Measurements from ENCODE around the gene CCDC138.

The CCDC138 gene

DNA sequence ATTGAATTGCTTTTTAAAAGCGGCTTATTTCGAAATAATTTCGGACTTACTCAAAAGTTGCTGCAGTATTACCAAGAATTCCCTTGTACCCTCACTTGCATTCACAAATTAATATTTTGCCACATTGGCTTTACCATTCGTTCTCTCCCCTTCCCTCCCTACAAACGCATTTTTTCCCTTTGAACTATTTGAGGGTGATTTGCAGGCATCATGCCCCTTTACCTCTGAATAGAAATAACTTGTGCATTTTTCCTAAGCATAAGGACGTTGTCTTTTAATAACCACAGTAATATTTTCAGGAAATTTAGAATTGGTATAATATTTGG is 608 bp downstream of the CCDC138 start:
- peak overlapping the region; percentile 68 for H3K4me3 ChIP-seq (ENCODE audit: control insufficient read depth, low read depth, low read length)
- TF ChIP-seq, protein P1, sequence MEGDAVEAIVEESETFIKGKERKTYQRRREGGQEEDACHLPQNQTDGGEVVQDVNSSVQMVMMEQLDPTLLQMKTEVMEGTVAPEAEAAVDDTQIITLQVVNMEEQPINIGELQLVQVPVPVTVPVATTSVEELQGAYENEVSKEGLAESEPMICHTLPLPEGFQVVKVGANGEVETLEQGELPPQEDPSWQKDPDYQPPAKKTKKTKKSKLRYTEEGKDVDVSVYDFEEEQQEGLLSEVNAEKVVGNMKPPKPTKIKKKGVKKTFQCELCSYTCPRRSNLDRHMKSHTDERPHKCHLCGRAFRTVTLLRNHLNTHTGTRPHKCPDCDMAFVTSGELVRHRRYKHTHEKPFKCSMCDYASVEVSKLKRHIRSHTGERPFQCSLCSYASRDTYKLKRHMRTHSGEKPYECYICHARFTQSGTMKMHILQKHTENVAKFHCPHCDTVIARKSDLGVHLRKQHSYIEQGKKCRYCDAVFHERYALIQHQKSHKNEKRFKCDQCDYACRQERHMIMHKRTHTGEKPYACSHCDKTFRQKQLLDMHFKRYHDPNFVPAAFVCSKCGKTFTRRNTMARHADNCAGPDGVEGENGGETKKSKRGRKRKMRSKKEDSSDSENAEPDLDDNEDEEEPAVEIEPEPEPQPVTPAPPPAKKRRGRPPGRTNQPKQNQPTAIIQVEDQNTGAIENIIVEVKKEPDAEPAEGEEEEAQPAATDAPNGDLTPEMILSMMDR (IDR thresholded peaks at IDR 0.05; ENCODE audit: control insufficient read depth, insufficient read depth, low read depth, low read length, missing control alignments) = no peak
- no peak for DNase-seq (ENCODE audit: low read depth)

DNA sequence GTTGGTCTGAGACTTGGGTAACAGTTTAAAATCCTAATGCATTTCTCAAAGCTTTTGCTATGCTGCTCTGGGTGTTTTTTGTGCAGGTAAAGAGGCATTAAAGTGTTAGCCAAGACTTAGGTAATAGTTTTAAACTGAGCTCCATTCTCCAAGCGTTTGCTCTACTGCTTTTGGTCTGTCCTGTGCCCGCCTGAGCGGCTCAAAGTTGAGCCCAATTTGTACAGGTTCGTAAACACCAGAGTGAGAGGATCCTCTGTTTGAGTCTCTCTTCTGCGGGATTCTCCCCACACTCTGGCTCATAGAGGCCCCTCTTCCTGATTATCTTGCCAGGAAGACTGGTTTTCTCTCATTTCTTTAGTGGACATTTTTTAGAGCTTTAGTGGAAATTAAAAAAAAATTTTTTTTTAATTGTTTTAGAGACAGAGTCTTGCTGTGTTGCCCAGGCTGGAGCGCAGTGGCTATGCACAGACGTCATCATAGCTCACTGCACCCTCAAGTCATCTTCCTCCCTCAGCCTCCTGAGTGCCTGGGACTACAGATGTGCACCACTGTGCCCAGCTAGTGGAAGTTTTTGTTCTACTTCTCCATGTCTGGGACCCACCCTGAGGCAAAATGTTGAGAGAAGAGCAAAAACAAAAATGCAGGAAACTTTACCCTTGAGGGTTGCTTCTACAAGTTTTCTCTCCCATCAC is 16.6 kb downstream of the CCDC138 start:
- TF ChIP-seq, protein P1 (IDR thresholded peaks at IDR 0.05; ENCODE audit: control insufficient read depth, insufficient read depth, low read depth, low read length, missing control alignments) = no peak
- DNase-seq (ENCODE audit: low read depth) = no peak
- no peak overlapping the region for H3K4me3 ChIP-seq (ENCODE audit: control insufficient read depth, low read depth, low read length)

DNA sequence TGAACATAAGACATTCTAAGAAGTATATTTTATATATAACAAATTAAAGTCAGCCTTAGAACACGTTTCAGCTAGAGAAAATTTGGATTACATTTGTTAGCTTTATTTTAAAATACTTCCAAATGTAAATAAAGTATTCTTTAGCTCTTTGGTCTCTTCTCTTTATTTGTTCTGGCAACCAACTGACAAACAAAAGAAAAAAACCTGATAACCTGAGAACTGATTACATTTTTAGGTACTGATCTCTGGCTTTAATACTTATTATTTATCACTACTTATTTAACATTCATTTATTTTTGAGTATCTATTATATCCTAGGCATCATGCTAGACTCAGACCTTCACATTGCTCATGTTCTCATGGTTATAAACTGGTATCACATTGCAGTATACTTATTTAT is 18.5 kb downstream of the CCDC138 start:
- TF ChIP-seq, protein P1 (IDR thresholded peaks at IDR 0.05; ENCODE audit: control insufficient read depth, insufficient read depth, low read depth, low read length, missing control alignments) = no peak
- no peak for DNase-seq (ENCODE audit: low read depth)

DNA sequence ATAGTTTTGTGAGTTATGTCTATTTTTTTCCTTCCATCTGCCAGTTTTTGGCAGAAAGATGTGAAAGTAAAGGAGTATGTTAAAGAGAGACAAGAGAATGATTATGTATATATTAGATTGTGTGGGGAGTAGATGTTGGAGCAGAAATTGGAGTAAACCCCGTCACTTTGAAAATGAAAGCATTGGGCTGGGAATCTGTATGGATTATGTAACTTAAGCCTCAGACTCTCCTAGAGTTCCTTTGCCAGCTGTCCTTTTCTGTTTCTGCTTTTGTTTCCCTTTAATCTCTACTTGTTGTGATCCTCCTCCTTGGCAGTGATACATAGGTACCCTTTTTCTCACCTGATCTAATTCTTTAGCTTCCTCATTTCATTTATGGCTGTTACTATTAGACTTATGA is 19.2 kb downstream of the CCDC138 start:
- TF ChIP-seq, protein P1 (IDR thresholded peaks at IDR 0.05; ENCODE audit: control insufficient read depth, insufficient read depth, low read depth, low read length, missing control alignments) = no peak
- H3K4me3 ChIP-seq (ENCODE audit: control insufficient read depth, low read depth, low read length) = no peak overlapping the region
- DNase-seq (ENCODE audit: low read depth) = no peak

More for the DNA sequence above, 18.5 kb downstream of the CCDC138 start:
- no peak overlapping the region for H3K4me3 ChIP-seq (ENCODE audit: control insufficient read depth, low read depth, low read length)

DNA sequence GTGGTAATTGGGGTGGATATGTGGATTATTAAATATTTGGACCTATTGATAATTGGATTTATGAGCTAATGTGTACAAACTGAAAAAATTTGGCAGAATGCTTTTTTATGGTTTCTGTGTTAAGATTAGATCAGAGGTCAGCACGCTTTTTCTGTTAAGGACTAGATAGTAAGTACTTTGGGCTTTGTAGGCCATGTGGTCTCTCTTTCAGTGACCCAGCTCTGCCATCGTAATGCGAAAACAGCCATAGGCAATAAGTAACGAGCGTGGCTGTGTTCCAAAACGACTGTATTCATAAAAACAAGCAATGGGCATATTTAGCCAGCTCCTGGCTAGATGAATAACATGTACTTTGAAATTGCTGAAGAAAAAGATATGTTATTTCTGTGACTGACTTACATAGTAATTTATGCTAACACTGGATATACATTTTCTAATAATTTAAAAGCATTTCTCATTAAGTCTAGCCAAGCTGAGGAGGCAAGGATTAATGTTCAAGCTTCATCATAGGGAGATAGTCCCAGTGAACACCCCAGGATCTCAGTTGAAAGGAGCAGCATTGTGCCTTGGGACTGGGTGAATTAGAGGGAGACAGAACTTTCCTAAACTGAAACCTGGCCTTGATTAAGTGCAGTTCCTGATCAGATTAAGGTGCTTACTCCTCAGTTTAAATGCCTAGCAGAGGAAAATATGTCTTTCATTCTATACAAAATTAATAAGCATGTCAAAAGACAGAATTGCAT is 20.0 kb downstream of the CCDC138 start:
- TF ChIP-seq, protein P1 (IDR thresholded peaks at IDR 0.05; ENCODE audit: control insufficient read depth, insufficient read depth, low read depth, low read length, missing control alignments) = no peak
- DNase-seq (ENCODE audit: low read depth) = no peak
- H3K4me3 ChIP-seq (ENCODE audit: control insufficient read depth, low read depth, low read length) = no peak overlapping the region

DNA sequence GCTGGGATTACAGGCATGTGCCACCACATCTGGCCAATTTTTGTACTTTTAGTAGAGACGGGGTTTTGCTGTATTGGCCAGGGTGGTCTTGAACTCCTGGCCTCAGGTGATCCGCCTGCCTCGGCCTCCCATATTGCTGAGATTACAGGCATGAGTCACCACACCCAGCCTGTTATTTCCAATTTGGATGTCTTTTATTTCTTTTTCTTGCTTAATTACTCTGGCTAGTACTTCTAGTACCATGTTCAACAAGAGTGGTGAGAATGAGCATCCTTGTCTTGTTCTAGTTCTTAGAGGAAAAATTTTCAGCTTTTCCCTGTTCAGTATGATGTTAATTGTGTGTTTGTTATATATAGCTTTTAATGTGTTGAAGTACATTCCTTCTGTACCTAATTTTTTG is 23.4 kb downstream of the CCDC138 start:
- TF ChIP-seq, protein P1 (IDR thresholded peaks at IDR 0.05; ENCODE audit: control insufficient read depth, insufficient read depth, low read depth, low read length, missing control alignments) = no peak
- H3K4me3 ChIP-seq (ENCODE audit: control insufficient read depth, low read depth, low read length) = no peak overlapping the region
- DNase-seq (ENCODE audit: low read depth) = no peak
